ENCODE measurements around the gene GALNT10. TPM values are rescaled to one million over a fixed set of nuclear protein-coding genes. Genes with fewer than 3 reads are reported as not detected.

The GALNT10 gene
- total and polyA plus RNA-seq, 9 of the 15 experiments (the other 6 are each of a cell fraction or from before 2014, with no cell fraction given) = 4.6 to 37.1 (median 13.3) TPM

DNA sequence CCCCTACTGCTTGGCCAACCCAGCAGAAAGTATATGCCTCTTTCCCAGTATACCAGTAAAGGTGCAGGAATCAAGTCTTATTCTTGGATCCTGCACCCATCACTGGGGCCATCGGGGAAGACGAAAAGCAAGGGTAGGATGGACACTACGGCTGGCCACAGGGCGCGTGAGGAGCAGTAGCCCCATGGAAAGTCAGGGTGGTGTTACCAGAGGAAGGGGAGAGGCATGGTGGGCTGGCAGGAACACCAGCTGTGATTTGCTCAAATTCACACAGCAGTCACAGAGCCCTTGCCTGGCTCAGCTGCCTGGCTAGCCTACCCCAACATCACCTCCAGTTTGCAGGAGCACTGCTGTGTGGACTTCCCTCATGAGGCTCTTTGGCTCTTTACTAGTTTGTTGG is 220.8 kb downstream of the GALNT10 start (continued):
- TF ChIP-seq, protein P1, sequence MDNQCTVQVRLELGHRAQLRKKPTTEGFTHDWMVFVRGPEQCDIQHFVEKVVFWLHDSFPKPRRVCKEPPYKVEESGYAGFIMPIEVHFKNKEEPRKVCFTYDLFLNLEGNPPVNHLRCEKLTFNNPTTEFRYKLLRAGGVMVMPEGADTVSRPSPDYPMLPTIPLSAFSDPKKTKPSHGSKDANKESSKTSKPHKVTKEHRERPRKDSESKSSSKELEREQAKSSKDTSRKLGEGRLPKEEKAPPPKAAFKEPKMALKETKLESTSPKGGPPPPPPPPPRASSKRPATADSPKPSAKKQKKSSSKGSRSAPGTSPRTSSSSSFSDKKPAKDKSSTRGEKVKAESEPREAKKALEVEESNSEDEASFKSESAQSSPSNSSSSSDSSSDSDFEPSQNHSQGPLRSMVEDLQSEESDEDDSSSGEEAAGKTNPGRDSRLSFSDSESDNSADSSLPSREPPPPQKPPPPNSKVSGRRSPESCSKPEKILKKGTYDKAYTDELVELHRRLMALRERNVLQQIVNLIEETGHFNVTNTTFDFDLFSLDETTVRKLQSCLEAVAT (IDR thresholded peaks at IDR 0.05) = no peak
- TF ChIP-seq ZNF507 (tag; conservative IDR thresholded peaks at IDR 0.05) (no peak), NFRKB (IDR thresholded peaks at IDR 0.05; ENCODE audit: low read depth) (no peak), HMGN3 (IDR thresholded peaks at IDR 0.05; ENCODE audit: borderline replicate concordance, extremely low read depth, insufficient read length, low read depth, low read length) (no peak)

DNA sequence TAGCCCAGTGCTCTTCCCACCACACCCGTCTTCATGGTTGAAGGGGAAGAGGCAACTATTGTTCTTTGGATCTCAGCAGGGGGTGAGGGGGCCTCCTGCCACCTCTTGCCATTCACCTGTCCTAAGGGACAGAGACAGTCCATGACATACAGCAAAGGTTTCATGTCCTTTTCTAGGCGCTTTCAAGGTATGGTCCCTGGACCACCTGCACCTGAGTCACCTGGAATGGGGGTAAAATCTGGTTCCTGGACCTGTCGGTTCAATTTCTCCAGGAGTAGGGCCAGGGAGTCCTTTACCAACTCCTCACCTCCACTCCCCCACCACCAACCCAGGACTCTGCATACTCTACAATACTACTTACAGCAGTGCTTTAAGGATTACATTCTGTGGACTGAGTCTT is 221.8 kb downstream of the GALNT10 start:
- no peaks in the 10 kb centered on the region; a peak in 1 of 5 replicates for H3K4me1 ChIP-seq (replicated peaks in 1 of 2; ENCODE audit: control insufficient read depth in 2 of 2, insufficient read depth in 2 of 2, low read length in 2 of 2)
- CTCF ChIA-PET (ENCODE audit: low intra/inter-chr PET ratio) = no interaction called here

More for the DNA sequence above, 221.8 kb downstream of the GALNT10 start:
- H3K9me1 ChIP-seq (ENCODE audit: control insufficient read depth, insufficient read depth, low read length) = no peaks in the 10 kb centered on the region
- peaks cover 33% of the 10 kb centered on the region; the same call in 2 of the 3 replicates for H3K36me3 ChIP-seq (ENCODE audit: control insufficient read depth, insufficient read depth, low read length)
- H4K20me1 ChIP-seq (replicated peaks; ENCODE audit: control insufficient read depth, insufficient read depth, low read length) = 0 out of 2 replicates have a peak, but pooled peaks cover 3% of the 10 kb centered on the region
- H2AFZ ChIP-seq (ENCODE audit: low read depth, low read length) = no peak overlapping the region
- H3K27ac ChIP-seq (ENCODE audit: extremely low read depth, low read depth, low read length) = no peak overlapping the region
- intact Hi-C loops (cut with micrococcal nuclease) = no loop called here
- POLR2A ChIA-PET = no interaction called here
- no TSS peak for BruUV-seq (replicated peaks)
- H3K4me3 ChIP-seq = no peak overlapping the region
- no peak for ATAC-seq
- no peak overlapping the region for H3K4me2 ChIP-seq (ENCODE audit: insufficient read depth, low read length)
- WGBS (ENCODE audit: insufficient coverage, low coverage, missing lambda C conversion rate) = 77% methylated on average over 3 of the region's 3 CpGs
- H3K27me3 ChIP-seq (ENCODE audit: control insufficient read depth in 2 of 2, insufficient read depth in 2 of 2, low read length in 2 of 2) = no peaks in the 10 kb centered on the region
- no peak overlapping the region for H3K9ac ChIP-seq (ENCODE audit: insufficient read depth in 1 of 2, low read depth in 2 of 2, low read length in 2 of 2)
- DNase-seq (ENCODE audit: extremely low read depth in 1 of 4, low spot score in 3 of 4) = no peak
- no peak for FAIRE-seq
- in situ Hi-C loops (cut with MboI) = loop anchor here (5.0 kb wide), 1 partner anchor 340 kb away; no protein-coding TSS in a partner anchor
- TF ChIP-seq ZC3H8 (IDR thresholded peaks at IDR 0.05) (no peak), ZFP30 (CRISPR knock-in tag; IDR thresholded peaks at IDR 0.05; ENCODE audit: borderline replicate concordance) (no peak), TSHZ1 (CRISPR knock-in tag; IDR thresholded peaks at IDR 0.05) (no peak), TCF3 (CRISPR knock-in tag; IDR thresholded peaks at IDR 0.05) (no peak), MCM2 (IDR thresholded peaks at IDR 0.05; ENCODE audit: low read depth) (no peak), MED1 (CRISPR knock-in tag; IDR thresholded peaks at IDR 0.05; ENCODE audit: borderline replicate concordance) (no peak), EWSR1 (IDR thresholded peaks at IDR 0.05; ENCODE audit: borderline replicate concordance, low read depth, partially characterized antibody) (no peak), NCOA2 (IDR thresholded peaks at IDR 0.05; ENCODE audit: partially characterized antibody in 2 of 2) (no peak), ZNF778 (CRISPR knock-in tag; IDR thresholded peaks at IDR 0.05) (no peak), JUN (IDR thresholded peaks at IDR 0.05; ENCODE audit: borderline replicate concordance, low read depth, low read length) (no peak), JUN (CRISPR knock-in tag; IDR thresholded peaks at IDR 0.05; ENCODE audit: borderline replicate concordance) (no peak), HIVEP1 (CRISPR knock-in tag; IDR thresholded peaks at IDR 0.05) (no peak), GTF2A2 (tag; IDR thresholded peaks at IDR 0.05) (no peak), ELF2 (CRISPR knock-in tag; IDR thresholded peaks at IDR 0.05) (no peak), ZZZ3 (IDR thresholded peaks at IDR 0.05) (no peak), SIN3B (IDR thresholded peaks at IDR 0.05; ENCODE audit: low read depth) (no peak)
- no peaks in the 10 kb centered on the region for H3K79me2 ChIP-seq (ENCODE audit: control insufficient read depth, insufficient read depth, low read length)
- H3K9me3 ChIP-seq (replicated peaks; ENCODE audit: control insufficient read depth, insufficient read depth, low read depth, low read length) = no peaks in the 10 kb centered on the region

Measured in K562 (cell line).